GM23248 (cell line): ENCODE results near the gene EHMT1. TPM values are rescaled to one million over a fixed set of nuclear protein-coding genes. Genes with fewer than 3 reads are reported as not detected.

Experiments used
- DNase-seq: peaks from one replicate; pipeline ENCODE4 v3.0.0-alpha.2; 2015
- H2AFZ ChIP-seq: fragments of 200-600 bp; sonication (generic); 2 replicates; pipeline ENCODE4 v1.6.1; 2016; ENCODE audit warnings: antibody characterized with exemption
- H3F3A ChIP-seq: fragments of 200-600 bp; sonication (generic); 2 replicates; pipeline ENCODE4 v1.6.1; 2016; ENCODE audit warnings: mild to moderate bottlenecking, antibody characterized with exemption, mixed run types; ENCODE audit not compliant: insufficient read depth
- H3K27ac ChIP-seq: fragments of 200-600 bp; sonication (generic); 2 replicates; pipeline ENCODE4 v1.5.1; 2016; ENCODE audit warnings: mild to moderate bottlenecking
- H3K27me3 ChIP-seq: fragments of 200-600 bp; sonication (generic); replicated peaks from 2 replicates; pipeline ENCODE4 v1.6.1; 2016; ENCODE audit warnings: mild to moderate bottlenecking; ENCODE audit not compliant: insufficient read depth
- H3K36me3 ChIP-seq: fragments of 200-600 bp; sonication (generic); 2 replicates; pipeline ENCODE4 v1.6.1; 2016; ENCODE audit warnings: low read depth, mild to moderate bottlenecking
- H3K4me1 ChIP-seq: fragments of 200-600 bp; sonication (generic); 2 replicates; pipeline ENCODE4 v1.6.1; 2016; ENCODE audit warnings: mild to moderate bottlenecking; ENCODE audit not compliant: insufficient read depth
- H3K4me2 ChIP-seq: fragments of 200-600 bp; sonication (generic); one replicate; pipeline ENCODE4 v1.6.1; 2016; ENCODE audit warnings: mild to moderate bottlenecking; ENCODE audit not compliant: unreplicated experiment
- H3K4me3 ChIP-seq: fragments of 200-600 bp; sonication (generic); 2 replicates; pipeline ENCODE4 v1.5.1; 2016; ENCODE audit warnings: mild to moderate bottlenecking
- H3K79me2 ChIP-seq: fragments of 200-600 bp; sonication (generic); 2 replicates; pipeline ENCODE4 v1.6.1; 2016; ENCODE audit warnings: mild to moderate bottlenecking; ENCODE audit not compliant: insufficient read depth
- H3K9ac ChIP-seq: fragments of 200-600 bp; sonication (generic); 2 replicates; pipeline ENCODE4 v1.6.1; 2016; ENCODE audit warnings: mild to moderate bottlenecking
- H3K9me2 ChIP-seq: fragments of 200-600 bp; sonication (generic); 2 replicates; pipeline ENCODE4 v1.6.1; 2016; ENCODE audit warnings: mixed run types, mild to moderate bottlenecking, moderate library complexity; ENCODE audit not compliant: insufficient read depth
- H3K9me3 ChIP-seq: fragments of 200-600 bp; sonication (generic); one replicate; pipeline ENCODE4 v1.6.1; 2017; ENCODE audit warnings: low read depth
- H4K20me1 ChIP-seq: fragments of 200-600 bp; sonication (generic); 2 replicates; pipeline ENCODE4 v1.6.0; 2016; ENCODE audit not compliant: insufficient read depth
- EZH2 ChIP-seq: fragments of 200-600 bp; sonication (generic); IDR thresholded peaks from 2 replicates; pipeline ENCODE4 v1.6.1; 2018; ENCODE audit warnings: antibody characterized with exemption, mild to moderate bottlenecking; ENCODE audit not compliant: insufficient read depth, poor library complexity, severe bottlenecking
- EZH2phosphoT487 ChIP-seq: fragments of 200-600 bp; sonication (generic); IDR thresholded peaks from 2 replicates; pipeline ENCODE4 v1.6.1; 2018; ENCODE audit warnings: antibody characterized with exemption, moderate library complexity, mild to moderate bottlenecking, low read depth; ENCODE audit not compliant: insufficient read depth
- WGBS, 2 experiments: methylation state at CpG; one replicate each; pipeline ENCODE4 v1.1.6; 2015 to 2017; ENCODE audit warnings: low lambda C conversion rate in 2 of 2, low coverage in 1 of 2; ENCODE audit errors: missing lambda C conversion rate in 2 of 2; 5-methylcytosine and 5-hydroxymethylcytosine counted together
- in situ Hi-C: fragments of 300-500 bp; cut with MboI; formaldehyde crosslinking; loops from 2 replicates; pipeline ENCODE4 v1.15.0; 2020
- polyA plus RNA-seq: library from polyadenylated mRNA; unstranded; fragments of >200 nt; fragmentation: Nextera tagmentation; extraction: Ambion mirVana; gene quantifications from 2 replicates; pipeline ENCODE4 v1.2.1, GENCODE V29; 2016
- total RNA-seq: library from RNA; depleted of rRNA; stranded (reverse); fragments of >200 nt; shearing (Covaris generic); gene quantifications from 2 replicates; pipeline ENCODE4 v1.2.3, GENCODE V29; 2014

The EHMT1 gene
- total and polyA plus RNA-seq, 2 experiments from 2014 or later: 26.8 to 31.0 TPM

GRCh38 chr9:137663584-137663983, 44.8 kb downstream of the EHMT1 start:
- Histone ChIP-seq H3K36me3 (no peaks in the 10 kb centered on the region), H2AFZ (no peak overlapping the region), H3K4me2 (no peak overlapping the region), H3K9me2 (no peaks in the 10 kb centered on the region), H3K9me3 (no peaks in the 10 kb centered on the region), H3K27me3 (no peaks in the 10 kb centered on the region), H3K79me2 (peaks cover 99% of the 10 kb centered on the region), H3K27ac (no peak overlapping the region), H3K4me1 (no peaks in the 10 kb centered on the region), H3K4me3 (no peak overlapping the region), H4K20me1 (no peaks in the 10 kb centered on the region; the same call in none of the 2 replicates), H3F3A (no peaks in the 10 kb centered on the region), H3K9ac (no peak overlapping the region)
- TF ChIP-seq EZH2 (no peak), EZH2phosphoT487 (no peak)
- DNase-seq: no peak
- in situ Hi-C loops: no loop called here
- 92 to 95% methylated on average over 4 of the region's 4 CpGs for WGBS, 2 experiments

- no peak for TF ChIP-seq EZH2
- TF ChIP-seq EZH2phosphoT487: no peak
- in situ Hi-C loops: no loop called here
- no peaks in the 10 kb centered on the region for H3K36me3 ChIP-seq
- peaks cover 96% of the 10 kb centered on the region for H3K79me2 ChIP-seq
- no peak overlapping the region for H3K9ac ChIP-seq
- H3K4me2 ChIP-seq: no peak overlapping the region
- no peak overlapping the region for H2AFZ ChIP-seq
- H3K9me3 ChIP-seq: no peaks in the 10 kb centered on the region
- no peak overlapping the region for H3K27ac ChIP-seq
- WGBS, 2 experiments: 91 to 94% methylated on average over 7 of the region's 7 CpGs
- no peaks in the 10 kb centered on the region for H3K27me3 ChIP-seq
- no peak for DNase-seq
- H4K20me1 ChIP-seq: no peaks in the 10 kb centered on the region; the same call in none of the 2 replicates
- no peaks in the 10 kb centered on the region for H3K9me2 ChIP-seq
- no peak overlapping the region for H3K4me3 ChIP-seq
- H3K4me1 ChIP-seq: no peaks in the 10 kb centered on the region
- no peaks in the 10 kb centered on the region for H3F3A ChIP-seq
Measured at GRCh38 chr9:137664676-137665075, 45.9 kb downstream of the EHMT1 start.

GRCh38 chr9:137665226-137665625, 46.4 kb downstream of the EHMT1 start:
- Histone ChIP-seq H3K79me2 (peaks cover 96% of the 10 kb centered on the region), H2AFZ (no peak overlapping the region), H3K4me1 (no peaks in the 10 kb centered on the region), H3F3A (no peaks in the 10 kb centered on the region), H3K4me3 (no peak overlapping the region), H3K36me3 (no peaks in the 10 kb centered on the region), H3K9ac (no peak overlapping the region), H4K20me1 (no peaks in the 10 kb centered on the region; the same call in none of the 2 replicates), H3K9me3 (no peaks in the 10 kb centered on the region), H3K4me2 (no peak overlapping the region), H3K27ac (no peak overlapping the region), H3K27me3 (no peaks in the 10 kb centered on the region), H3K9me2 (no peaks in the 10 kb centered on the region)
- TF ChIP-seq EZH2phosphoT487 (no peak), EZH2 (no peak)
- DNase-seq: no peak
- WGBS, 2 experiments: 96 to 99% methylated on average over 7 of the region's 7 CpGs
- in situ Hi-C loops: no loop called here

DNA sequence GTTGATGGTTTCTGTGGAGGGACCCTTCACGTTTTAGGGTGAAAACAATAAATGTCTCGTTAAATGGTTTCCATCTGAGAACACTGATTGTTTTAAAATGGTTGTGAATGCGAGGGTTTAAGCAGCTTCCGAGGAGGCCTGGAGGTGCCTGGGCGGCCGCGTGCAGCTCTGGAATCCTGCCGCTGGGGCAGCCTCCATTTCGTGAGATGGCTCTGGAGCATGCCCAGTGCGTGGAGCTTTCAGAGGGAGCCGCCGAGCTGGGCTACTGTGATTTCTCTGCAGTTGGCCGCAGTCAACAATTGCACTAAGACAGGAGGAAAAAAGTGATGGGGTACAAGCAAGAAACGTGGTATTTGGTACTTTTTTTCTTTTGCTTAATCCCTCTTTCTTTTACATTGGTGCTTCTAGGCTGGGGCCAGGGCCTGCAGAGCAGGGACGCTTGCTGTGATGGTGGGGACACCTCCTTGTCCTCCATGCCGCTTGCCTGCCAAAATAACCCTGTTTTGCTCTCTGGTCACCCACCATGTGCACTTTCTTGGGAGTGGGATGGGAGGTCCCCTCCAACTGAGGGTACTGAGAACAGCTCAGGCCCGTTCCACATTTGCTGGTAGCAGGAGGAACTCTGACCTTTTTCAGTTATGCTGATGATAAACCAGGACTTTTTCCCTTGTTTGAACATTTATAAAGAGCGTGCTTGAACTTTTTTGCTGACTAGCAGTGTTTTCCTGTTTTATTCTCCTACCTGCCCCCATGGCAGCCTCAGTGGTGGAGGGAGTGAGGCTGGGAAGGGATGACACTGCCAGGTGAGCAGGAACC, 47.1 kb downstream of the EHMT1 start:
- no peak overlapping the region for H3K4me3 ChIP-seq
- no peaks in the 10 kb centered on the region for H3K36me3 ChIP-seq
- no peak overlapping the region for H3K4me2 ChIP-seq
- DNase-seq: peak; percentile 59
- no peaks in the 10 kb centered on the region for H3F3A ChIP-seq
- no peaks in the 10 kb centered on the region; the same call in none of the 2 replicates for H4K20me1 ChIP-seq
- peaks cover 96% of the 10 kb centered on the region for H3K79me2 ChIP-seq
- in situ Hi-C loops: no loop called here
- no peak overlapping the region for H2AFZ ChIP-seq
- H3K27me3 ChIP-seq: no peaks in the 10 kb centered on the region
- H3K9me2 ChIP-seq: no peaks in the 10 kb centered on the region
- no peaks in the 10 kb centered on the region for H3K4me1 ChIP-seq
- 71 to 76% methylated on average over 18 of the region's 18 CpGs for WGBS, 2 experiments
- H3K9me3 ChIP-seq: no peaks in the 10 kb centered on the region
- H3K9ac ChIP-seq: no peak overlapping the region
- no peak for TF ChIP-seq EZH2phosphoT487
- TF ChIP-seq EZH2: no peak
- no peak overlapping the region for H3K27ac ChIP-seq

DNA sequence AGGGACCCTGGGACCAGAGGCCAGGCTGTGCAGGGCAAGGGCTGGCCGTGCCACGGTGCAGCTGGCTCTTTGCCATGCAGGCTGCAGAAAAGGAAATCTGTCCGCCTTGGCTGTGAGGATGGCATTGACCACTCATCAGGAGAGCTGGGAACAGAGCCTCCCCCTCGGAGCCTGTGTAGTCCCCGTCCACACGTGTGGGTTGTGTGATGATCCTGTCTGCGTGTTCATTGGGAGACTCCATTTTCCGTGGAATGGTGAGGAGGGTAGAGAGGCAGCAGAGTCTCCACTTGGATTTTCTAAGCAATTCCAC, 47.7 kb downstream of the EHMT1 start:
- TF ChIP-seq EZH2phosphoT487: no peak
- whole genome bisulfite sequencing, 2 experiments: 78 to 80% methylated on average over 8 of the region's 8 CpGs
- H3K27me3 ChIP-seq: no peaks in the 10 kb centered on the region
- H3F3A ChIP-seq: no peaks in the 10 kb centered on the region
- no peaks in the 10 kb centered on the region for H3K9me2 ChIP-seq
- peaks cover 96% of the 10 kb centered on the region for H3K79me2 ChIP-seq
- H2AFZ ChIP-seq: no peak overlapping the region
- no peak overlapping the region for H3K4me3 ChIP-seq
- H3K27ac ChIP-seq: no peak overlapping the region
- H3K4me1 ChIP-seq: no peaks in the 10 kb centered on the region
- H3K9ac ChIP-seq: no peak overlapping the region
- no peak for DNase-seq
- no peak overlapping the region for H3K4me2 ChIP-seq
- no peaks in the 10 kb centered on the region for H3K9me3 ChIP-seq
- H3K36me3 ChIP-seq: no peaks in the 10 kb centered on the region
- no peaks in the 10 kb centered on the region; the same call in none of the 2 replicates for H4K20me1 ChIP-seq
- in situ Hi-C loops: no loop called here
